Measurements from ENCODE around the gene FAM3A.
"Not testable (repeated sequence)": the region's sequence is repeated elsewhere in the genome, so short reads cannot be mapped to it uniquely, and the experiment has no call there.

Gene FAM3A

GRCh38 chrX:154515966-154516655 lies at the start of gene FAM3A:
Gene FAM3A (minus strand): TSS chrX:154516232. CDS start chrX:154515772, 460 bp downstream.
- peak; percentile 83 to 86 for DNase-seq

GRCh38 chrX:154562295-154562694 lies 46.3 kb upstream of the FAM3A start:
- DNase-seq = not testable (repeated sequence)

- DNase-seq = not testable (repeated sequence)
Measured at GRCh38 chrX:154560326-154560725, 44.3 kb upstream of the FAM3A start.

- DNase-seq = not testable (repeated sequence)
Measured at GRCh38 chrX:154558896-154559295, 42.9 kb upstream of the FAM3A start.

- DNase-seq = not testable (repeated sequence)
Measured at GRCh38 chrX:154558060-154558690, 42.1 kb upstream of the FAM3A start.

GRCh38 chrX:154552112-154552806 lies 36.2 kb upstream of the FAM3A start:
- DNase-seq = not testable (repeated sequence)

- DNase-seq = no peak
Measured at GRCh38 chrX:154549766-154550165, 33.7 kb upstream of the FAM3A start.

GRCh38 chrX:154548028-154548316 lies 31.9 kb upstream of the FAM3A start:
- no peak for DNase-seq

GRCh38 chrX:154547245-154548027 lies 31.4 kb upstream of the FAM3A start, which contains the start of gene IKBKG:
Gene IKBKG (plus strand): TSS chrX:154547620. CDS start chrX:154552003, 4,383 bp downstream.
- peak; percentile 69 to 90 for DNase-seq

GRCh38 chrX:154546354-154547244 lies 30.6 kb upstream of the FAM3A start, which contains the start of gene G6PD:
Gene G6PD (minus strand): TSS chrX:154546846. CDS start chrX:154546155, 691 bp downstream.
- DNase-seq = peak; percentile 52 to 78

GRCh38 chrX:154545673-154546274 lies 29.7 kb upstream of the FAM3A start:
- DNase-seq = no peak

GRCh38 chrX:154542723-154543424 lies 26.8 kb upstream of the FAM3A start:
- DNase-seq = no peak

- no peak for DNase-seq
Measured at GRCh38 chrX:154541896-154542722, 26.1 kb upstream of the FAM3A start.

- no peak for DNase-seq
Measured at GRCh38 chrX:154541589-154541895, 25.5 kb upstream of the FAM3A start.

- no peak for DNase-seq
Measured at GRCh38 chrX:154540897-154541535, 25.0 kb upstream of the FAM3A start.

GRCh38 chrX:154540365-154540764 lies 24.3 kb upstream of the FAM3A start:
- DNase-seq = not testable (repeated sequence)

GRCh38 chrX:154539077-154539476 lies 23.0 kb upstream of the FAM3A start:
- no peak for DNase-seq

GRCh38 chrX:154535892-154536291 lies 19.9 kb upstream of the FAM3A start:
- no peak for DNase-seq

- peak; percentile 56 to 82 for DNase-seq
Measured at GRCh38 chrX:154534526-154535322, 18.7 kb upstream of the FAM3A start.
